Measurements from ENCODE around the gene BBS9. TPM values are rescaled to one million over a fixed set of nuclear protein-coding genes. Genes with fewer than 3 reads are reported as not detected.

BBS9 gene
- polyA plus RNA-seq, 1 donor from 2014 or later, result 9.8 TPM

DNA sequence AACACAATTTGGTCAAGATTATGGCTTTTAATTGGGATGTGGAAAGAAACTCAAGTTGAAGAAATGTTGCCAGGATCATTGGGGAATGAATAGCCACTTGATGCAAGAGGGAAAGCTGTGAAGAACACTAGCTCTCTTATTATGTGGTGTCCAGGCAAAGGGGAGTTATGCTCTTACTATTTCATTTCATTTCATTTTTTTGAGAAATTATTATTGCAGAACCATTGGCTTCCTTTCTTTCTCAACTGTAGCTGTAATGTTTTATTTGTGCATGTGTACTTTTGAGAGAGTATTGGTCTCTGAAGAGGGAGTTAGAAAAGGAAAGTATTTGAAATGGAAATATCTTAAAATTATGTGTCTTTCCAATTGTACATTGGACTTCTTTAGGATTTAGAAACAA, 463.4 kb downstream of the BBS9 start:
- Histone ChIP-seq H3K27me3 (ENCODE audit: insufficient read depth, low read depth, low read length) (no peaks in the 10 kb centered on the region), H3K27ac (ENCODE audit: low read length) (no peak overlapping the region), H2AFZ (ENCODE audit: low read depth, low read length) (no peak overlapping the region), H3K9me3 (ENCODE audit: low read length) (no peaks in the 10 kb centered on the region), H3K79me2 (replicated peaks; ENCODE audit: insufficient read depth, low read length) (no peaks in the 10 kb centered on the region), H3K4me3 (ENCODE audit: low read length) (no peak overlapping the region), H4K20me1 (ENCODE audit: insufficient read depth) (no peaks in the 10 kb centered on the region), H3K4me2 (ENCODE audit: low read length) (no peak overlapping the region), H3K9me2 (ENCODE audit: insufficient read depth, low read length) (no peaks in the 10 kb centered on the region), H3K9ac (ENCODE audit: low read length) (no peak overlapping the region), H3F3A (ENCODE audit: insufficient read depth, low read length, poor library complexity, severe bottlenecking) (no peaks in the 10 kb centered on the region), H3K36me3 (ENCODE audit: insufficient read depth, low read length) (no peaks in the 10 kb centered on the region)
- TF ChIP-seq MXI1 (conservative IDR thresholded peaks at IDR 0.05; ENCODE audit: poor library complexity, severe bottlenecking) (no peak), POLR2AphosphoS5 (IDR thresholded peaks at IDR 0.05) (no peak), RAD21 (conservative IDR thresholded peaks at IDR 0.05) (no peak), CTCF (IDR thresholded peaks at IDR 0.05; ENCODE audit: poor library complexity, severe bottlenecking) (no peak), EP300 (conservative IDR thresholded peaks at IDR 0.05; ENCODE audit: poor library complexity, severe bottlenecking) (no peak), SMC3 (conservative IDR thresholded peaks at IDR 0.05; ENCODE audit: poor library complexity) (no peak), REST (IDR thresholded peaks at IDR 0.05; ENCODE audit: borderline replicate concordance) (no peak), TAF1 (IDR thresholded peaks at IDR 0.05; ENCODE audit: low read depth) (no peak)

DNA sequence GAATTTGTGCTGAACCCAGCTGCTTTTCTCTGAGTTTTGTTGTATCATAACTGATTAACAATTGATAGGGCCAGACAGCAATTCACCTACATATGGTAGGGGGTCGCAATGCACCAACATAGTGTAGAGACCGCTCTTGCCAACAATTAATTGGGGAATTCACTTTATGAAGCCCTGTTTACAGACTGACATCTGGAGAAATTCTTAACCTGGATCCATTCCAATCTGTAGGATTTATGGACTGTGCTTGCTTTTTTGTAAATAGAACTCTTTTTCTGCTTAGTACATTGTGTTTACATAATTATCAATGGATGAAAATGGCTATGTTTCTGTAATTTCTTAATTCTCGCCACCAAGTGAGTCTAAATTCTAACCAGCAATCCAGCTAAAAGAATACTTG, 464.2 kb downstream of the BBS9 start:
- Histone ChIP-seq H3K36me3 (ENCODE audit: insufficient read depth, low read length) (no peaks in the 10 kb centered on the region), H3K9me2 (ENCODE audit: insufficient read depth, low read length) (no peaks in the 10 kb centered on the region), H3K4me3 (ENCODE audit: low read length) (no peak overlapping the region), H4K20me1 (ENCODE audit: insufficient read depth) (no peaks in the 10 kb centered on the region), H3K9ac (ENCODE audit: low read length) (no peak overlapping the region), H3K4me2 (ENCODE audit: low read length) (no peak overlapping the region), H3K27me3 (ENCODE audit: insufficient read depth, low read depth, low read length) (no peaks in the 10 kb centered on the region), H3K79me2 (replicated peaks; ENCODE audit: insufficient read depth, low read length) (no peaks in the 10 kb centered on the region), H3K9me3 (ENCODE audit: low read length) (no peaks in the 10 kb centered on the region), H3F3A (ENCODE audit: insufficient read depth, low read length, poor library complexity, severe bottlenecking) (no peaks in the 10 kb centered on the region), H3K27ac (ENCODE audit: low read length) (no peak overlapping the region), H2AFZ (ENCODE audit: low read depth, low read length) (no peak overlapping the region)
- TF ChIP-seq EZH2 (IDR thresholded peaks at IDR 0.05; ENCODE audit: borderline replicate concordance, insufficient read depth, low read length, poor library complexity, severe bottlenecking) (no peak), EP300 (conservative IDR thresholded peaks at IDR 0.05; ENCODE audit: poor library complexity, severe bottlenecking) (no peak), POLR2AphosphoS5 (IDR thresholded peaks at IDR 0.05) (no peak), RAD21 (conservative IDR thresholded peaks at IDR 0.05) (no peak), TAF1 (IDR thresholded peaks at IDR 0.05; ENCODE audit: low read depth) (no peak), CTCF (IDR thresholded peaks at IDR 0.05; ENCODE audit: poor library complexity, severe bottlenecking) (no peak), MXI1 (conservative IDR thresholded peaks at IDR 0.05; ENCODE audit: poor library complexity, severe bottlenecking) (no peak), SMC3 (conservative IDR thresholded peaks at IDR 0.05; ENCODE audit: poor library complexity) (no peak), REST (IDR thresholded peaks at IDR 0.05; ENCODE audit: borderline replicate concordance) (no peak)

Data from neural cell (in vitro differentiated cells).